ENCODE data around the gene SIPA1L3.
A peak's percentile ranks its signal among the peaks of the same experiment; 100 is the strongest.

SIPA1L3 gene

GRCh38 chr19:38005224-38005614 is 98.2 kb downstream of the SIPA1L3 start:
- Histone ChIP-seq H3K4me2 (ENCODE audit: low read depth, low read length, poor library complexity, severe bottlenecking) (peak overlapping the region; percentile 6), H3K27me3 (ENCODE audit: low read length) (no peaks in the 10 kb centered on the region), H3K9ac (ENCODE audit: low read length) (0 out of 2 replicates have a peak overlapping the region, but pooled peaks have one; percentile 5), H3K9me3 (ENCODE audit: insufficient read depth, low read length) (no peaks in the 10 kb centered on the region), H3K27ac (ENCODE audit: low read depth, low read length) (peak overlapping the region; percentile 60; the same call in 1 of the 2 replicates), H3F3A (ENCODE audit: insufficient read depth) (peaks cover 15% of the 10 kb centered on the region; the same call in 1 of the 2 replicates), H3K36me3 (ENCODE audit: low read length) (no peaks in the 10 kb centered on the region), H4K20me1 (ENCODE audit: low read depth, low read length) (no peaks in the 10 kb centered on the region), H2AFZ (ENCODE audit: low read depth, low read length, severe bottlenecking) (no peak overlapping the region), H3K9me2 (replicated peaks; ENCODE audit: insufficient read depth, low read length) (no peaks in the 10 kb centered on the region), H3K79me2 (ENCODE audit: insufficient read depth, low read length) (peaks cover 91% of the 10 kb centered on the region), H3K4me3 (ENCODE audit: insufficient read depth, low read length, poor library complexity, severe bottlenecking) (no peak overlapping the region)
- no peak for TF ChIP-seq EZH2phosphoT487 (conservative IDR thresholded peaks at IDR 0.05; ENCODE audit: low read length)
- no peak for TF ChIP-seq CTCF (IDR thresholded peaks at IDR 0.05; ENCODE audit: insufficient read depth, low read length, poor library complexity, severe bottlenecking)

- no peak overlapping the region for H2AFZ ChIP-seq (ENCODE audit: low read depth, low read length, severe bottlenecking)
- H3K79me2 ChIP-seq (ENCODE audit: insufficient read depth, low read length): peaks cover 92% of the 10 kb centered on the region
- TF ChIP-seq EZH2phosphoT487 (conservative IDR thresholded peaks at IDR 0.05; ENCODE audit: low read length): no peak
- TF ChIP-seq CTCF (IDR thresholded peaks at IDR 0.05; ENCODE audit: insufficient read depth, low read length, poor library complexity, severe bottlenecking): no peak
- H3F3A ChIP-seq (ENCODE audit: insufficient read depth): peaks cover 6% of the 10 kb centered on the region; the same call in 1 of the 2 replicates
- H3K9me3 ChIP-seq (ENCODE audit: insufficient read depth, low read length): no peaks in the 10 kb centered on the region
- no peaks in the 10 kb centered on the region for H4K20me1 ChIP-seq (ENCODE audit: low read depth, low read length)
- H3K4me2 ChIP-seq (ENCODE audit: low read depth, low read length, poor library complexity, severe bottlenecking): no peak overlapping the region
- no peaks in the 10 kb centered on the region for H3K27me3 ChIP-seq (ENCODE audit: low read length)
- no peak overlapping the region for H3K9ac ChIP-seq (ENCODE audit: low read length)
- H3K36me3 ChIP-seq (ENCODE audit: low read length): no peaks in the 10 kb centered on the region
- peak overlapping the region; percentile 45 for H3K27ac ChIP-seq (ENCODE audit: low read depth, low read length)
- no peaks in the 10 kb centered on the region for H3K9me2 ChIP-seq (replicated peaks; ENCODE audit: insufficient read depth, low read length)
- H3K4me3 ChIP-seq (ENCODE audit: insufficient read depth, low read length, poor library complexity, severe bottlenecking): no peak overlapping the region
Measured at GRCh38 chr19:38006361-38007045, 99.5 kb downstream of the SIPA1L3 start.

GRCh38 chr19:38009650-38010242 is 102.7 kb downstream of the SIPA1L3 start:
- no peak for TF ChIP-seq CTCF (IDR thresholded peaks at IDR 0.05; ENCODE audit: insufficient read depth, low read length, poor library complexity, severe bottlenecking)
- TF ChIP-seq EZH2phosphoT487 (conservative IDR thresholded peaks at IDR 0.05; ENCODE audit: low read length): no peak
- Histone ChIP-seq H3F3A (ENCODE audit: insufficient read depth) (no peaks in the 10 kb centered on the region), H3K4me3 (ENCODE audit: insufficient read depth, low read length, poor library complexity, severe bottlenecking) (no peak overlapping the region), H3K27me3 (ENCODE audit: low read length) (no peaks in the 10 kb centered on the region), H2AFZ (ENCODE audit: low read depth, low read length, severe bottlenecking) (no peak overlapping the region), H3K4me2 (ENCODE audit: low read depth, low read length, poor library complexity, severe bottlenecking) (no peak overlapping the region), H3K36me3 (ENCODE audit: low read length) (no peaks in the 10 kb centered on the region), H3K79me2 (ENCODE audit: insufficient read depth, low read length) (peaks cover 90% of the 10 kb centered on the region), H3K9me2 (replicated peaks; ENCODE audit: insufficient read depth, low read length) (no peaks in the 10 kb centered on the region), H3K27ac (ENCODE audit: low read depth, low read length) (no peak overlapping the region), H3K9me3 (ENCODE audit: insufficient read depth, low read length) (no peaks in the 10 kb centered on the region), H4K20me1 (ENCODE audit: low read depth, low read length) (no peaks in the 10 kb centered on the region), H3K9ac (ENCODE audit: low read length) (no peak overlapping the region)

Data from SU-DHL-6 (cell line).